Endodermal cell (in vitro differentiated cells): Measurements from ENCODE around the gene WDR35. TPM values are rescaled to one million over a fixed set of nuclear protein-coding genes. Genes with fewer than 3 reads are reported as not detected.

Source experiments
- DNase-seq: peaks from one replicate; pipeline ENCODE4 v3.0.0-alpha.2; 2017
- H3K27ac ChIP-seq: 2 replicates; pipeline ENCODE4 v1.5.1; 2013; ENCODE audit warnings: mild to moderate bottlenecking, low read depth, low read length, moderate library complexity
- H3K27me3 ChIP-seq: 2 replicates; pipeline ENCODE4 v1.6.1; 2013; ENCODE audit warnings: mild to moderate bottlenecking, low read length, moderate library complexity; ENCODE audit not compliant: insufficient read depth, control insufficient read depth, poor library complexity, severe bottlenecking
- H3K36me3 ChIP-seq: 2 replicates; pipeline ENCODE4 v1.7.0; 2013; ENCODE audit warnings: mild to moderate bottlenecking, low read length, moderate library complexity; ENCODE audit not compliant: control insufficient read depth, insufficient read depth
- H3K4me1 ChIP-seq: one replicate; pipeline ENCODE4 v1.7.0; 2013; ENCODE audit warnings: low read length; ENCODE audit not compliant: control insufficient read depth, insufficient read depth
- H3K4me3 ChIP-seq: 2 replicates; pipeline ENCODE4 v1.5.1; 2013; ENCODE audit warnings: mild to moderate bottlenecking, low read length, moderate library complexity
- H3K9ac ChIP-seq: 2 replicates; pipeline ENCODE4 v1.6.1; 2013; ENCODE audit warnings: mild to moderate bottlenecking, low read length, moderate library complexity; ENCODE audit not compliant: poor library complexity, severe bottlenecking; ENCODE audit errors: extremely low read depth
- H3K9me3 ChIP-seq: 2 replicates; pipeline ENCODE4 v1.6.1; 2013; ENCODE audit warnings: mild to moderate bottlenecking, low read length, moderate library complexity; ENCODE audit not compliant: control insufficient read depth
- H3K27ac Mint-ChIP-seq: 2 replicates; pipeline ENCODE4 v1.8.0; 2020; ENCODE audit warnings: mixed read lengths
- H3K27me3 Mint-ChIP-seq: 2 replicates; pipeline ENCODE4 v1.8.0; 2021; ENCODE audit warnings: mild to moderate bottlenecking, mixed read lengths; ENCODE audit not compliant: insufficient read depth
- H3K36me3 Mint-ChIP-seq: 2 replicates; pipeline ENCODE4 v1.8.0; 2020; ENCODE audit warnings: low read depth, mixed read lengths
- H3K4me1 Mint-ChIP-seq: 2 replicates; pipeline ENCODE4 v1.8.0; 2020; ENCODE audit warnings: mixed read lengths
- H3K4me3 Mint-ChIP-seq: 2 replicates; pipeline ENCODE4 v1.8.0; 2020; ENCODE audit warnings: mild to moderate bottlenecking, moderate library complexity, mixed read lengths
- H3K9me3 Mint-ChIP-seq: 2 replicates; pipeline ENCODE4 v1.8.0; 2020; ENCODE audit warnings: mild to moderate bottlenecking, mixed read lengths
- WGBS, 2 experiments: methylation state at CpG; one replicate each; pipeline versions ENCODE4 v1.1.5 to v1.1.7; 2013; ENCODE audit warnings: missing lambda C conversion rate in 2 of 2, mixed read lengths in 1 of 2; ENCODE audit not compliant: insufficient coverage in 1 of 2, insufficient read length in 1 of 2; 5-methylcytosine and 5-hydroxymethylcytosine counted together
- total RNA-seq, 2 donors: library from RNA; stranded (reverse); fragmentation: NEBNext Ultra II Directional in 1 of 2; extraction: Animal tissue kit (Norgen Biotek cat#: 25700) in 1 of 2; gene quantifications; 2 replicates in 1 of 2; 3 replicates in 1 of 2; pipeline ENCODE4 v1.2.1, GENCODE V29; 2021
- TF ChIP-seq, protein P1 (sequence below): fragments of 200-600 bp; sonication (generic); conservative IDR thresholded peaks from 2 replicates; pipeline ENCODE4 v1.5.0; 2021; ENCODE audit warnings: antibody characterized with exemption, mild to moderate bottlenecking

The WDR35 gene
- total RNA-seq, 2 donors from 2014 or later: 11.3 to 13.5 TPM

DNA sequence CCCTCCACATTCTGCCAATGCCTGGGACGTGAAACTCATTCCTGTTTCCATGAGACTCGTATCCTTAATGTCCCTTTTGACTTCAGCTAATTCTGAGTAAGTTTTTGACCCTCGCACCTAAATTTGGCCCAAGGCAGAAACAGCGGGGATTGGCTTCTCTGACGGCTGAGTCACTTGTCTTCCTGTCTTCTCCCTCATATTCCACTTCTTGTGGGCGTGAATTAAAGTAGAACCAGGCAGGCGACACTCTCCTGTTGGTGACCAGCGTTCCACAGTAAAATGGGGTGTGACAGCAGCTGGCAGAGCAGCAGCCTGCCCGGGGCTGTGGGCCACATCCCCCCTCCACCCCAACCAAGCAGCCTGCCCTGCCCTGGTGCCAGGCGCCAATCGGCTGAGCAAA is 103.6 kb downstream of the WDR35 start:
- H3K9me3 ChIP-seq: no peaks in the 10 kb centered on the region
- no peaks in the 10 kb centered on the region for H3K4me1 ChIP-seq
- Mint-ChIP-seq H3K27me3 (peaks cover 16% of the 10 kb centered on the region), H3K4me1 (peaks cover 9% of the 10 kb centered on the region), H3K27ac (no peak overlapping the region), H3K9me3 (no peaks in the 10 kb centered on the region), H3K4me3 (no peak overlapping the region), H3K36me3 (no peaks in the 10 kb centered on the region)
- H3K4me3 ChIP-seq: no peak overlapping the region
- 82 to 94% methylated on average over 3 to 11 of the region's 11 CpGs for WGBS, 2 experiments
- TF ChIP-seq, protein P1, sequence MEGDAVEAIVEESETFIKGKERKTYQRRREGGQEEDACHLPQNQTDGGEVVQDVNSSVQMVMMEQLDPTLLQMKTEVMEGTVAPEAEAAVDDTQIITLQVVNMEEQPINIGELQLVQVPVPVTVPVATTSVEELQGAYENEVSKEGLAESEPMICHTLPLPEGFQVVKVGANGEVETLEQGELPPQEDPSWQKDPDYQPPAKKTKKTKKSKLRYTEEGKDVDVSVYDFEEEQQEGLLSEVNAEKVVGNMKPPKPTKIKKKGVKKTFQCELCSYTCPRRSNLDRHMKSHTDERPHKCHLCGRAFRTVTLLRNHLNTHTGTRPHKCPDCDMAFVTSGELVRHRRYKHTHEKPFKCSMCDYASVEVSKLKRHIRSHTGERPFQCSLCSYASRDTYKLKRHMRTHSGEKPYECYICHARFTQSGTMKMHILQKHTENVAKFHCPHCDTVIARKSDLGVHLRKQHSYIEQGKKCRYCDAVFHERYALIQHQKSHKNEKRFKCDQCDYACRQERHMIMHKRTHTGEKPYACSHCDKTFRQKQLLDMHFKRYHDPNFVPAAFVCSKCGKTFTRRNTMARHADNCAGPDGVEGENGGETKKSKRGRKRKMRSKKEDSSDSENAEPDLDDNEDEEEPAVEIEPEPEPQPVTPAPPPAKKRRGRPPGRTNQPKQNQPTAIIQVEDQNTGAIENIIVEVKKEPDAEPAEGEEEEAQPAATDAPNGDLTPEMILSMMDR: no peak
- no peak for DNase-seq
- no peaks in the 10 kb centered on the region for H3K36me3 ChIP-seq
- H3K9ac ChIP-seq: no peak overlapping the region
- no peaks in the 10 kb centered on the region for H3K27me3 ChIP-seq
- H3K27ac ChIP-seq: no peak overlapping the region

GRCh38 chr2:19885791-19886190 is 104.1 kb downstream of the WDR35 start:
- 81 to 100% methylated on average over 1 to 6 of the region's 7 CpGs for WGBS, 2 experiments
- no peaks in the 10 kb centered on the region for H3K9me3 Mint-ChIP-seq
- no peaks in the 10 kb centered on the region for H3K4me1 ChIP-seq
- H3K4me3 ChIP-seq: no peak overlapping the region
- TF ChIP-seq, protein P1: no peak
- H3K27me3 Mint-ChIP-seq: peaks cover 18% of the 10 kb centered on the region
- no peaks in the 10 kb centered on the region for H3K9me3 ChIP-seq
- no peaks in the 10 kb centered on the region for H3K36me3 Mint-ChIP-seq
- no peak overlapping the region for H3K27ac Mint-ChIP-seq
- H3K27me3 ChIP-seq: no peaks in the 10 kb centered on the region
- peaks cover 9% of the 10 kb centered on the region for H3K4me1 Mint-ChIP-seq
- H3K9ac ChIP-seq: no peak overlapping the region
- no peak overlapping the region for H3K4me3 Mint-ChIP-seq
- no peaks in the 10 kb centered on the region for H3K36me3 ChIP-seq
- no peak overlapping the region for H3K27ac ChIP-seq
- DNase-seq: peak; percentile 27

DNA sequence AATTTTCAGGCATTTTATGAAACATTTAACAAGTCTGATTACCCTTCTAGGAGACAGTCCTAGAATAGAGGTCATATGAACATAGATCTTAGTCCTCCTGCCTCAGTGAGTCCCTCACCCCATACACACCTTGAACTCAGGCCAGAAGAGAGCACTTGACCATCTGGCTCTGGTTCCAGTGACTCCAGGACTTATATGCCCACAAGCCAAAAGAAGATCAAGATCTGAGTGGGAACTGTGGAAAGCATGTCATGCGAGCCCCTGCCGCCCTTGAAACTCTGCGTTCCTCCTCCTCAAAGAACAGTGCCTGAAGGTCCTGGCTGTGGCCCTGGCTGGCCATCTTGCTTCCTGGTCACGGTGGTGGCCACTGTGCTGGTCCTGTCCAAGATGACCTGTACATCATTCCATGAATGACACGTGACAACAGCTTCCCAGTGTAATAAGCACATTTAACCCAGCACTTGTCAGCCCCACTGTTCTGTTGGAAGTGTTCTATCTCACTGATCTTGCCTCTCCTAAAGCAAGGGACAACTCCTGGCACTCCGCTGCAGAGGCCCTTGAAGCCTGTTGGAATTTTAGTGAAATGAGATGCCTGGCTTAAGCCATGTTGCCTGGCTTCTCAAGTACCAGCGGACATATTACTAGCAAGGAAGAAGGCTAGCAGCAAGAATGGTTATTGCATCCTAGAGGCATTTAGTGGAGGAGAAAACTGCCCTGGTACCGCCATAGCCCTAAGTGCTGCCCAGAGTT is 105.8 kb downstream of the WDR35 start:
- Mint-ChIP-seq H3K4me1 (peaks cover 3% of the 10 kb centered on the region), H3K9me3 (no peaks in the 10 kb centered on the region), H3K36me3 (no peaks in the 10 kb centered on the region), H3K27ac (no peak overlapping the region), H3K27me3 (peaks cover 18% of the 10 kb centered on the region), H3K4me3 (no peak overlapping the region)
- H3K36me3 ChIP-seq: no peaks in the 10 kb centered on the region
- H3K27ac ChIP-seq: no peak overlapping the region
- H3K4me1 ChIP-seq: no peaks in the 10 kb centered on the region
- DNase-seq: peak; percentile 16
- no peaks in the 10 kb centered on the region for H3K27me3 ChIP-seq
- no peak overlapping the region for H3K9ac ChIP-seq
- H3K9me3 ChIP-seq: no peaks in the 10 kb centered on the region
- TF ChIP-seq, protein P1: no peak
- WGBS, 2 experiments: 90 to 92% methylated on average over 7 to 8 of the region's 8 CpGs
- no peak overlapping the region for H3K4me3 ChIP-seq
